ENCODE measurements around the gene CDPF1. TPM values are rescaled to one million over a fixed set of nuclear protein-coding genes. Genes with fewer than 3 reads are reported as not detected.

Gene CDPF1
- total RNA-seq, 1 experiment from 2014 or later, result 14.1 TPM

- POLR2A ChIA-PET (ENCODE audit: unreplicated experiment), result no interaction called here
- intact Hi-C loops (cut with micrococcal nuclease), result no loop called here
- CTCF ChIA-PET, result no interaction called here
Measured at GRCh38 chr22:46226577-46226976, 23.5 kb downstream of the CDPF1 start.

GRCh38 chr22:46225631-46226030 lies 24.5 kb downstream of the CDPF1 start:
- Histone ChIP-seq H3K4me2 (ENCODE audit: low read length) (no peak overlapping the region), H3K9me2 (replicated peaks; ENCODE audit: low read length) (no peaks in the 10 kb centered on the region), H3K4me1 (ENCODE audit: insufficient read depth, low read length) (no peaks in the 10 kb centered on the region), H3F3A (ENCODE audit: low read length, unreplicated experiment) (no peaks in the 10 kb centered on the region), H3K79me2 (ENCODE audit: low read length) (no peaks in the 10 kb centered on the region), H3K36me3 (ENCODE audit: low read depth, low read length) (no peaks in the 10 kb centered on the region), H3K27ac (ENCODE audit: low read length) (no peak overlapping the region), H2AFZ (ENCODE audit: low read length) (no peak overlapping the region), H3K4me3 (ENCODE audit: low read length) (no peak overlapping the region), H4K20me1 (ENCODE audit: low read length) (no peaks in the 10 kb centered on the region), H3K9me3 (ENCODE audit: low read length) (no peaks in the 10 kb centered on the region), H3K9ac (ENCODE audit: low read length) (no peak overlapping the region), H3K27me3 (ENCODE audit: low read length) (no peaks in the 10 kb centered on the region)
- DNase-seq (no peak), ATAC-seq (no peak)
- ChIA-PET POLR2A (ENCODE audit: unreplicated experiment) (no interaction called here), CTCF (no interaction called here)
- no TSS peak for BruUV-seq (replicated peaks)
- no peak for TF ChIP-seq EZH2phosphoT487 (IDR thresholded peaks at IDR 0.05; ENCODE audit: borderline replicate concordance, low read length)
- no peak for TF ChIP-seq CTCF (conservative IDR thresholded peaks at IDR 0.05; ENCODE audit: low read depth, low read length)
- TF ChIP-seq EZH2 (IDR thresholded peaks at IDR 0.05; ENCODE audit: low read length, unreplicated experiment), result no peak
- intact Hi-C loops (cut with micrococcal nuclease), result no loop called here

More at GRCh38 chr22:46226577-46226976, 23.5 kb downstream of the CDPF1 start:
- no peaks in the 10 kb centered on the region for H3F3A ChIP-seq (ENCODE audit: low read length, unreplicated experiment)
- TF ChIP-seq EZH2phosphoT487 (IDR thresholded peaks at IDR 0.05; ENCODE audit: borderline replicate concordance, low read length) (no peak), EZH2 (IDR thresholded peaks at IDR 0.05; ENCODE audit: low read length, unreplicated experiment) (no peak), CTCF (conservative IDR thresholded peaks at IDR 0.05; ENCODE audit: low read depth, low read length) (no peak)
- ATAC-seq, result no peak
- no peaks in the 10 kb centered on the region for H3K36me3 ChIP-seq (ENCODE audit: low read depth, low read length)
- no peaks in the 10 kb centered on the region for H3K9me2 ChIP-seq (replicated peaks; ENCODE audit: low read length)
- no peaks in the 10 kb centered on the region for H4K20me1 ChIP-seq (ENCODE audit: low read length)
- no peak overlapping the region for H3K9ac ChIP-seq (ENCODE audit: low read length)
- BruUV-seq (replicated peaks), result no TSS peak
- H3K27ac ChIP-seq (ENCODE audit: low read length), result no peak overlapping the region
- H3K9me3 ChIP-seq (ENCODE audit: low read length), result no peaks in the 10 kb centered on the region
- H3K4me3 ChIP-seq (ENCODE audit: low read length), result no peak overlapping the region
- H3K27me3 ChIP-seq (ENCODE audit: low read length), result no peaks in the 10 kb centered on the region
- no peak overlapping the region for H3K4me2 ChIP-seq (ENCODE audit: low read length)
- no peak for DNase-seq
- no peak overlapping the region for H2AFZ ChIP-seq (ENCODE audit: low read length)
- no peaks in the 10 kb centered on the region for H3K4me1 ChIP-seq (ENCODE audit: insufficient read depth, low read length)
- H3K79me2 ChIP-seq (ENCODE audit: low read length), result no peaks in the 10 kb centered on the region

GRCh38 chr22:46224898-46225290 lies 25.2 kb downstream of the CDPF1 start:
- Histone ChIP-seq H3K9me2 (replicated peaks; ENCODE audit: low read length) (no peaks in the 10 kb centered on the region), H3K27ac (ENCODE audit: low read length) (no peak overlapping the region), H3K4me3 (ENCODE audit: low read length) (no peak overlapping the region), H2AFZ (ENCODE audit: low read length) (no peak overlapping the region), H3K4me2 (ENCODE audit: low read length) (no peak overlapping the region), H3K79me2 (ENCODE audit: low read length) (no peaks in the 10 kb centered on the region), H3F3A (ENCODE audit: low read length, unreplicated experiment) (no peaks in the 10 kb centered on the region), H4K20me1 (ENCODE audit: low read length) (no peaks in the 10 kb centered on the region), H3K9ac (ENCODE audit: low read length) (no peak overlapping the region), H3K36me3 (ENCODE audit: low read depth, low read length) (no peaks in the 10 kb centered on the region), H3K4me1 (ENCODE audit: insufficient read depth, low read length) (no peaks in the 10 kb centered on the region), H3K27me3 (ENCODE audit: low read length) (no peaks in the 10 kb centered on the region), H3K9me3 (ENCODE audit: low read length) (no peaks in the 10 kb centered on the region)
- no TSS peak for BruUV-seq (replicated peaks)
- ChIA-PET POLR2A (ENCODE audit: unreplicated experiment) (no interaction called here), CTCF (no interaction called here)
- TF ChIP-seq EZH2 (IDR thresholded peaks at IDR 0.05; ENCODE audit: low read length, unreplicated experiment), result no peak
- no peak for TF ChIP-seq CTCF (conservative IDR thresholded peaks at IDR 0.05; ENCODE audit: low read depth, low read length)
- TF ChIP-seq EZH2phosphoT487 (IDR thresholded peaks at IDR 0.05; ENCODE audit: borderline replicate concordance, low read length), result no peak
- intact Hi-C loops (cut with micrococcal nuclease), result no loop called here
- ATAC-seq (no peak), DNase-seq (no peak)
